ENCODE measurements around the gene ZNF318.
"Not testable (repeated sequence)": the region's sequence is repeated elsewhere in the genome, so short reads cannot be mapped to it uniquely, and the experiment has no call there.

The ZNF318 gene

DNA sequence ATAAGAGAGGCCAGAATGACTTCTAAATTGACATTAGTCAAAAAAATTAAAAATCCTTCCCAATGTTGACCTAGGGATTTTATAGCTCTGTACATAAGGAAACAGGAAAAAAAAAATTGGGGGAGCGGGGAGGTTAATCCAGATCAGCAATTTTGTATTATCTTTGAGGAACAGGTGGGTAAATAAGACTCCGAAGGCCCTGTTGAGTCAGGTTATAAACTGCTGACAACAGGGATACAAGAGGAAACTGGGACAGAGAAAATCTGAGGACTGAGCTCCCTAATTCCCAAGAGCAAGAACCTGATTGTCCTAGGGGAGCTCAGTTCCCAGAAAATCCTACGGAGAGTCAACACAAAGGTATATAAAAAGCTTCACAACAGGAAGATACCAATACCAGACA lies 34.0 kb downstream of the ZNF318 start:
- no peak for DNase-seq (ENCODE audit: low read depth)

GRCh38 chr6:43334466-43335095 lies 34.9 kb downstream of the ZNF318 start:
- DNase-seq (ENCODE audit: low read depth): peak; percentile 25

DNA sequence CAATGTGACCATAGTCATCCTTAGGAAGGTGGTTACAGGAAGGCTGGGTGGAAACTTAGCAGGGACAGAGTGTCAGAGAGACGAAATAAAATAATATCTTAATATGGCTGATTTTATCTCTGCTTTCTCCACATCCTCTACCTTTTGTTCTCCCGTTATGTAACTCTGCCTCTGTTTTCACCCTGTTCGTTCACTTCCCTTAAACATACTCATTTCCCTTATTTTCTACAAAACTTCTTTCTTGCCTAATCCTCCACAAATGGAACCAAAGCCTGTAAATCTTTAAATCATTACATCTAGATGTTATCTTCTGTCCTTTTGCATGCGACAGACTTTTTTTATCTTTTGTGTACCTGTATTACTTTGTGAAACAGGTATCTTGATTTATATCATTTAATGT lies 37.6 kb downstream of the ZNF318 start:
- DNase-seq (ENCODE audit: low read depth): no peak

- no peak for DNase-seq (ENCODE audit: low read depth)
These were observed 38.0 kb downstream of the ZNF318 start for GRCh38 chr6:43331470-43331869.

GRCh38 chr6:43328528-43328927 lies 40.9 kb downstream of the ZNF318 start:
- DNase-seq (ENCODE audit: low read depth): no peak

DNA sequence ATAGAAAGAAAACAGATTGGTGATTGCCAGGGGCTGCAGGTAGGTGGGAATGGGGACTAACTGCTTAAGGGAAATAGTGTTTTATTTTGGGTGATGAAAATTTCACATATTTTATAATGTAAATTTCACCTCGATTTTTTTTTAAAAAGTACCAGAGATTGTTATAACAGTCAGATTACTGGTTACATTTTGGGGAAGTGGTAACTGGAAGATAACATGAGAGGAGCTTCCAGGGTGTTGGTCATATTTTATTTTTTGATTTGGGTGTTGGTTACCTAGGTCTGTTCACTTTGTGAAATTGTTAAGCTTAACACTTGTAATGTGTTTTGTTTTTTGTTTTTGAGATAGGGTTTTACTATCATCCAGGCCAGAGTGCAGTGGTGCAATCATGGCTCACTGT lies 43.6 kb downstream of the ZNF318 start:
- DNase-seq (ENCODE audit: low read depth): no peak

DNA sequence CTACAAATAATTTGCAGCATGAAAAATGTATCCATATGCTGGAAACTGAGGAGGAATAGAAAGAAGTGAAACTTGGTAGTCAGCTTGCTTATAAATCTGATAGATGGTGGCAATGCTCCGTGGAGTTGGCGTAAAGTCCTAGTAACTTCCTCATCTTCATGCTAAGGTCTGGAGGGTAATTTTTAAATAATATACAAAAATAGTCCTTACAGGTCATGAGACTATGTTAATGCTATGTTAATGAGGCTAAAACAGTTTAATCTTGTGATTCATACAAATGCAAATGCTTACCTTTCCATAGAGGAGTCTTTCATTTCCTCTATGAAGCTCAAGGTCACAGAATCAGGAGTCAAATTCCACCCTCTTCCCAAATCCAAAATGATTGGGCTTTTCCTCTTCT lies 51.4 kb downstream of the ZNF318 start:
- no peak for DNase-seq (ENCODE audit: low read depth)

DNA sequence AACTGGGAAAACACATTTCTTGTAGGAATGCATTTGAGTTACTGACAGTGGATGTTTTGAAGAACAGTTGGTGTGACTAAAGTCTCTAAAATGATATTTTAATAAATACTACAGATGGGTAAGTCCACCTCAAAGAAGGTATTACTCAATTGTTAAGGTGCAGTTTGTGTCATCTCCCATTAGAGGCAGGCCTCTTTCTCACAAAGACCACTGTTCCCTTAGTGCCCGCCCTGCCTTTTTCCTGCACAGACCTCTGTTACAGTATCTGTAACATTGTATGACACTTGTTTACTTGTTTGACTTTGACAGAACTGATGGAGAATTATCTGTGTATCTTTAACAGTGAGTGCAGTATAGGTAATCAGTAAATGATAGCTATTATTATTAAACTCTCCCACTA lies 55.6 kb downstream of the ZNF318 start:
- DNase-seq (ENCODE audit: low read depth): no peak

- no peak for DNase-seq (ENCODE audit: low read depth)
These were observed 57.8 kb downstream of the ZNF318 start for GRCh38 chr6:43311666-43312065.

GRCh38 chr6:43310624-43311023 lies 58.8 kb downstream of the ZNF318 start:
- DNase-seq (ENCODE audit: low read depth): no peak

GRCh38 chr6:43310134-43310533 lies 59.3 kb downstream of the ZNF318 start:
- no peak for DNase-seq (ENCODE audit: low read depth)

DNA sequence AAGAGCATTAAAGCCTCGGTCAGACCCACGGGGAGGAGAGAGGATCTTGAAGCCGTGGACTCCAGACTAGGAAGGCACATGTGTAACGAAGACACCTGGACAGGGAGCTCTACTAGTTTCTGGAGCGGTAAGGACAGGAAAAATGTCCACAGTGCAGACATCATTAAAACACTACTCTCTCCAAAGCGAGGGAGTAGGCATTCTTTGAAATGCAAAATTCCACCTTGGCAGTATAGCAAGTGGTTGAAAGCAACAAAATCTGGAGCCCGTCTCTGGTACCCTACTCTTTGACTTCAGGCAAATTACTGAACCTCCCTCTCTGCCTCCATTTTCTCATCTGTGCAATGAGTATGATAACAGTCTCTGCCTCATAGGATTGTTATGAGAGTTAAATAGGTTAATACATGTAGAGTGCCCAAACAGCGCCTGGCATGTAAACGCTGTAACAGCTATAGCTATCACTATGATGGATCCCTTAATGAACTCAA lies 60.4 kb downstream of the ZNF318 start:
- no peak for DNase-seq (ENCODE audit: low read depth)

DNA sequence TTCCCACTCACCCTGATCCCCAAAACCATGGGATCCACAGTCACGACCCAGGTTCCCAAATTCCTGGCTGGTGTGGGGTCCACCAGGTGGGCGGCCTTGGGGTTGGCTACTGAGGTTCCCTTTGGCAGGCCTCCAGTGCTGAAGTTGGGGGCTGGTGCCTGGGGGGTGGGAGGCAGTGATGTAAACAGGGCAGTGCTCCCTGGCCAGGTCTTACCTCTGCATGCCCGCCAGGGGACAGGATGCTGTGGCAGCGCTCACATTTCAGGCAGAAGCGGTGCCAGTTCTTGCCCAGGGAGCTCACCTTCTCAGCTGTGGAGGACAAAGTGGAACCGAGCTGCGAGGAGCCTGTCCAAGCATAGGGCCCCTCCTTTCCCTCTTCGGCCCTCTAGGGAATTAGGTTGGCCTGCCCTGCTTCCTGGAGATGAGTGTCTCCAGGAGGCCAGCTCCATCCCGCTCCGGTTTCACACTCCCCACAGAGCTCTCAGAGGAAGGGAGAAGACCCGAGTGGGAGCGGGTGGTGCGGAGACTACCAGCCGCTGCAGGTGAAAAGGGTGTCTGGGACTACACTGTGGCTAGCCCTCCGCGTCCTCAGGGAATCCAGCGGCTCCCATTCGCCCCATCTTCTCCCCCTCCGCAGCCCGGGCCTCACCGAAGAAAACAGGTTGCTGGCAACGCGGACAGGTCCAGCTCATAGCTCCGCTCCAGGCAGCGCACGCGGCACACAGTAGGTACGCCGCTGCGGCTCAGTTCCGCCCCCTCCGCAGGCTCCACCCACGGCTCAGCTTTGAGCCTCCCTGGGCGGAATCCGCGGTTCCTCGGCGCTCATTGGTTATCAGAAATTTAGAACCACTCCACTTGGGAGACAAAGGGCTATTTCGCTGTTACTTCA lies 61.1 kb downstream of the ZNF318 start, which contains the start of gene CRIP3:
Gene CRIP3, minus strand, starts transcription at position 726 of the 889 bp plus-strand sequence. Its CDS starts 34 bp downstream, at position 692.
- DNase-seq (ENCODE audit: low read depth): peak; percentile 2

- no peak for DNase-seq (ENCODE audit: low read depth)
These were observed 61.9 kb downstream of the ZNF318 start for GRCh38 chr6:43307451-43308100.

DNA sequence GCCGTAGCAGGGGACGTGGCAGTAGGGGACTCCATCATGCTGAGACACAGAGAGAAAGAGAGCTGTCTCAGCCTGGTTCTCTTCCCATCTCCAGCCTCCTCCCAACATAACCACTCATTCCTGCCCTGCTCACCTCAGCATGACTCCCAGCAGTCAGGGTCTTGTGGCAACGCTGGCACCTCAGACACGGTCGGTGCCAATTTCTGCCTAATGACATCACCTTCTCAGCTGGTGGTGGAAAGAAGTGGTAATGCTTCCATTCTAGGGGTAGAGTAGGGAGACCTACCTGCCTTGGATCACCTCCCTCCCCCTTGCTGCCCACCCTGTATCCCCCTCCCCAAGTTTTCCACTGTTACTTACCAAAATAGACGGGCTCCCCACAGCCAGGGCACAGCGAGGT lies 63.4 kb downstream of the ZNF318 start:
- DNase-seq (ENCODE audit: low read depth): no peak

GRCh38 chr6:43304882-43305281 lies 64.6 kb downstream of the ZNF318 start:
- no peak for DNase-seq (ENCODE audit: low read depth)

DNA sequence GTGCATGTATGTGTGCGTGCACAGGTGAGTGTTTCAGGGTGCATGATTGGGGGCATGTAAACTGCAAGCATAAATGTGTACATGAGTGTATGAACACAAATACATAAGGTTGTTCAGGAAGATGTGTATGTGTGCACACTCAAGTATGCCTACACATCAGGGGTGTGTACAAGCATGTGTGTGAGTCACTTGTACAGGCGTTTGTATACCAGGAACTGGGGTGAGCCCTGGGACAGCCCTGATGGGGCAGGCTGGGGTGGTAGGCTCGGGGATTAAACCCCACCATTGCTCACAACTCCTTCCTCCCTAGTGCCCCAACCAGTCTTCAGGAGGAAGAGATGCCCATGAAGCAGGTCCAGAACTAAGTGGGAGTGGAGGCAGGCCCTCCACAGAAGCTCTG lies 65.1 kb downstream of the ZNF318 start:
- DNase-seq (ENCODE audit: low read depth): no peak

GRCh38 chr6:43303751-43304331 lies 65.6 kb downstream of the ZNF318 start:
- no peak for DNase-seq (ENCODE audit: low read depth)

- DNase-seq (ENCODE audit: low read depth): not testable (repeated sequence)
These were observed 66.4 kb downstream of the ZNF318 start for GRCh38 chr6:43303006-43303405.

DNA sequence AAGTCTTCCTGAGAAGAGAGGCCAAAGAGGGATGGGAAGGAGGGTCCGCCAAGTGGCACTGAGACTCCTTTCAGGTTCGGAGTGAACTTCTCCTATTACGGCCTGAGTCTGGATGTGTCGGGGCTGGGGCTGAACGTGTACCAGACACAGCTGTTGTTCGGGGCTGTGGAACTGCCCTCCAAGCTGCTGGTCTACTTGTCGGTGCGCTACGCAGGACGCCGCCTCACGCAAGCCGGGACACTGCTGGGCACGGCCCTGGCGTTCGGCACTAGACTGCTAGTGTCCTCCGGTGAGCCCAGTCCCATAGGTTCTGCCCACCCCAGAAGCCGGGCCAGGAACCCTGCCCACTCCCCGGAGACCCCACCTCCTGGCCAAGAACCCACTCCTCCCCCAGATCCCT lies 67.3 kb downstream of the ZNF318 start:
- DNase-seq (ENCODE audit: low read depth): no peak

GRCh38 chr6:43301081-43301870 lies 68.2 kb downstream of the ZNF318 start:
- no peak for DNase-seq (ENCODE audit: low read depth)
